GM10266 (cell line): ENCODE data around the gene FBXL20.
"Not testable (repeated sequence)": the region's sequence is repeated elsewhere in the genome, so short reads cannot be mapped to it uniquely, and the experiment has no call there.

ENCODE experiments used
- DNase-seq: peaks from one replicate; pipeline ENCODE4 v3.0.0; 2012; ENCODE audit errors: extremely low spot score
- CTCF ChIP-seq: IDR thresholded peaks from 2 replicates; pipeline ENCODE4 v1.5.1; 2012; ENCODE audit warnings: mild to moderate bottlenecking, low read depth; ENCODE audit not compliant: control insufficient read depth, insufficient read depth; ENCODE audit errors: missing control alignments

Gene FBXL20

GRCh38 chr17:39376434-39376833 is 25.0 kb downstream of the FBXL20 start:
- no peak for DNase-seq

DNA sequence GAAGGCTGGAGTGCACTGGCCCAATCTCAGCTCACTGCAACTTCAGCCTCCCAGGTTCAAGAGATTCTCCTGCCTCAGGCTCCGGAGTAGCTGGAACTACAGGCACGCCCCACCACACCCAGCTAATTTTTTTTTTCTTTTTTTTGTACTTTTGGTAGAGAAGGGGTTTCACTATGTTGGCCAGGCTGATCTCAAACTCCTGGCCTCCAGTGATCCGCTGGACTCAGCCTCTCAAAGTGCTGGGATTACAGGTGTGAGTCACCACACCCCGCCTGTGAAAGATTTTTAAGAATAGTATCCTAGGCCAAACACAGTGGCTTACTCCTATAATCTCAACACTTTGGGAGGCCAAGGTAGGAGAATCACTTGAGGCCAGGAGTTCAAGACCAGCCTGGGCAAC is 33.6 kb downstream of the FBXL20 start:
- DNase-seq, result not testable (repeated sequence)

More at GRCh38 chr17:39376434-39376833, 25.0 kb downstream of the FBXL20 start:
- TF ChIP-seq CTCF, result no peak

DNA sequence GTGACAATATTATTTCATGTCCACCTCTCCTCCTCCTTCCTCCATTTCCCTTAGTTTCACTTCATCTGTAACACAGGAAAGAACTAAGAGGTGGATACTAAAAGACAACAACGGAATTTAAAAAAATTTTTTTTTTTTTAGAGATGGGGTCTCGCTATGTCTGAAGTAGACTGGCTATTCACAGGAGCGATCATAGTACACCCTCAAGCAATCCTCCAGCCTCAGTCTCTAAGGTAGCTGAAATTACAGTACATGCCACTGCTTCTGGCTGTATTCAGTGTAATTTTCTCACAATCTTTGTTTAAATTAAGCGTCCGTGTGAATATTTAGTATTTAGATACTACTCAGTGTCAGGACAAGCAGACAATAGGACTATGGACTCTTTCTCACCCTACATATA is 35.6 kb downstream of the FBXL20 start:
- no peak for TF ChIP-seq CTCF
- no peak for DNase-seq

DNA sequence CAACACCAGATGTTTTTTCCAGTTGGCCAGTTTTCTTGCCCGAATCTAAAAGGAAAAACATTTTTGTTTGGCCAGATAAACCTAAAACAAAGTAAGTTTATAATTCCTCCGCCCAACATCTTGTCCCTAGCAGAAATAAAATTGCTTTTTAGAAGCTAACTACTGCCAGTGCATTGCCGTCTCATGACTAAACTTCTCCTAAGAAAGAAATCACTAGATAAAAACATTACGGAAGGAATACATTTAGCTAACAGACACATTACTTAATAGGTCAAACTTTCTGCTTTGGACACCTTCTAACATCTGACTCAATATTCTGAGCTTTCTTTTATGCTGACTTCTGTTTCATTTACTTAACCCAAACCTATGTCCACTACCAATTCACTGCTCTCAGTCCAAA is 36.2 kb downstream of the FBXL20 start:
- no peak for TF ChIP-seq CTCF
- DNase-seq, result no peak

- no peak for DNase-seq
- TF ChIP-seq CTCF, result no peak
Measured at GRCh38 chr17:39364236-39365025, 37.0 kb downstream of the FBXL20 start.

DNA sequence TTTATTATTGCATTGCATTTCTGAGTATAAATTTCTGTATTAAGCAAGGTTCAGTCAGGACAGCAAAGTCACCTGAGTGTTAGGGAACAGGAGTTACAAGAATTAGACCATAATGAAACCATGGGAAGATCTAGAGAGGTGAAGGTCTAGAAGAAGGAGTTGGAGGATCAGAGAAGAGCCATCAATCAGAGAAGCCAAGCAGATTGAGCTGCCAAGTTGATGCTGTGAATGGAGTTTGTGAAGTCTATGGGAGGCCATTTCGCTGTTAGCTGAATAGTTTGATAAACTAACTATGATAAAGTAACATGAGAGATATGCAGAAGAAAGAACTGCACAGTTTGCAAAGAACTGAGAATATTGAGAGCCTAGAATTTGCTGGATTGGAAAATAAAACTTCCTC is 40.4 kb downstream of the FBXL20 start:
- no peak for TF ChIP-seq CTCF
- no peak for DNase-seq

DNA sequence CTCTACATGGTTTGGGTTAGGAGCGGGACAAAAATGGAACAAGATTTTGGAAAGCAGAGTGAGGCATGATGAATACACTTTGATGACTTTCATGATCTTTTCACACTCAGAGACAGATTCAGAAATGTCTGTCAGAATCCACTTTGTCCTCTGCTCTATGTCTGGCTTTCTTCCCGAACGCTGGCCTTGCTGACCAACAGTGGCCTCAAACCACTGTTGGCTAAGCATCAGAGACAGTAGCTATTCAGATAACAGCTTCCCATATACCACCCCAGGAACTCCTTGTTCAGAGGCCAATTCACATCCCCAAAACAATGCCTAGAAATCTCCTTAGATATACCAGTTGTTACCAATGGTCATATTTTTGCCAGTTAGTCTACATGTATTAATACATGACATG is 40.9 kb downstream of the FBXL20 start:
- no peak for TF ChIP-seq CTCF
- no peak for DNase-seq

DNA sequence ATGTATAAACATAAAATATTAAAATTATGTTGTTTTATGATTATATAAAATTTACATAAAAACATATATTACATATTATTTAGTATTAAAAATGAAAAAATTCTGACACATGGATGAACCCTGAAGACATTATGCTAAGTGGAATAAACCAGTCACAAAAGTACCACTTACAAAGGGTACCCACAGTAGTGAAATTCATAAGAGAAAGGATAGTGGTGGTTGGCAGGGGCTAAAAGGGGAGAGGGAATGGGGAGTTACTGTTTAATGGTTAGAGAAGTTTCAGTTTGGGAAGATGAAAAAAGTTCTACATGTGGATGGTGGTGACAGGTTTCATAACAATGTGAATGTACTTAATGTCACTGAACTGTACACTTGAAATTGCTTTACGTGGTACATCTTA is 41.4 kb downstream of the FBXL20 start:
- no peak for TF ChIP-seq CTCF
- no peak for DNase-seq
